PFSK-1 (cell line): ENCODE measurements around the gene THUMPD1.

ENCODE experiments used
- FOXP2 ChIP-seq: optimal IDR thresholded peaks from 2 replicates; pipeline ENCODE3; 2011; ENCODE audit warnings: borderline replicate concordance, control low read depth, inconsistent platforms; ENCODE audit not compliant: insufficient read depth; ENCODE audit errors: extremely low read length, extremely low read depth
- POLR2AphosphoS5 ChIP-seq: IDR thresholded peaks from 2 replicates; pipeline ENCODE4 v1.6.1; 2012; ENCODE audit warnings: low read depth, mild to moderate bottlenecking, control low read depth, low read length, moderate library complexity
- SIN3A ChIP-seq: IDR thresholded peaks from 2 replicates; pipeline ENCODE4 v1.6.1; 2012; ENCODE audit warnings: mild to moderate bottlenecking, low read length, moderate library complexity, borderline replicate concordance; ENCODE audit not compliant: insufficient read depth
- TAF1 ChIP-seq: IDR thresholded peaks from 2 replicates; pipeline ENCODE4 v1.6.1; 2012; ENCODE audit warnings: low read length, control low read depth, borderline replicate concordance; ENCODE audit not compliant: insufficient read depth
- TF ChIP-seq, protein P1 (sequence below), 2 experiments: IDR thresholded peaks; 2 replicates each; pipeline versions ENCODE4 v1.6.1 to v1.8.0; 2011 to 2012; ENCODE audit warnings: low read depth in 2 of 2, low read length in 2 of 2, control low read depth in 1 of 2, inconsistent platforms in 1 of 2, mild to moderate bottlenecking in 1 of 2, moderate library complexity in 1 of 2; ENCODE audit not compliant: insufficient read depth in 1 of 2

The THUMPD1 gene

DNA sequence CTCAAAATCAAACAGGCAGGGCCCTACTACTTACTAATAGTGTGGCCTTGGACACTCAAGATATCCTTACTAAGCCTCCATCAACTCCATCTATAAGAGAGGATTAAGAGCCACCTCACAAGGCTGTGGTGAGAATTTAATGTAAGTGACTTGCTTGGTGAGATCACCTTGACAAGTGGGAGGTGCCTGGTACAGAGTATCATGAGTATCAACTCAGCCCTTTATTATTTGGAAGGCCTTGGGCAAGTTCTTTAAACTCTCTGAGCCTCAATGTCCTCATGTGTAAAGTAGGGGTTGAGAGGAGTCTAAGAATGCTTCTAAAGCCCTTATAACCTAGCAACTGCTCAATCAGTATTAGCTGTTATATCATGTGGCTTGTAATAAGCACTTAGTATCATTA, 15.0 kb downstream of the THUMPD1 start:
- TF ChIP-seq SIN3A: no peak
- TF ChIP-seq FOXP2: no peak
- no peak for TF ChIP-seq TAF1
- TF ChIP-seq POLR2AphosphoS5: no peak
- TF ChIP-seq, protein P1, sequence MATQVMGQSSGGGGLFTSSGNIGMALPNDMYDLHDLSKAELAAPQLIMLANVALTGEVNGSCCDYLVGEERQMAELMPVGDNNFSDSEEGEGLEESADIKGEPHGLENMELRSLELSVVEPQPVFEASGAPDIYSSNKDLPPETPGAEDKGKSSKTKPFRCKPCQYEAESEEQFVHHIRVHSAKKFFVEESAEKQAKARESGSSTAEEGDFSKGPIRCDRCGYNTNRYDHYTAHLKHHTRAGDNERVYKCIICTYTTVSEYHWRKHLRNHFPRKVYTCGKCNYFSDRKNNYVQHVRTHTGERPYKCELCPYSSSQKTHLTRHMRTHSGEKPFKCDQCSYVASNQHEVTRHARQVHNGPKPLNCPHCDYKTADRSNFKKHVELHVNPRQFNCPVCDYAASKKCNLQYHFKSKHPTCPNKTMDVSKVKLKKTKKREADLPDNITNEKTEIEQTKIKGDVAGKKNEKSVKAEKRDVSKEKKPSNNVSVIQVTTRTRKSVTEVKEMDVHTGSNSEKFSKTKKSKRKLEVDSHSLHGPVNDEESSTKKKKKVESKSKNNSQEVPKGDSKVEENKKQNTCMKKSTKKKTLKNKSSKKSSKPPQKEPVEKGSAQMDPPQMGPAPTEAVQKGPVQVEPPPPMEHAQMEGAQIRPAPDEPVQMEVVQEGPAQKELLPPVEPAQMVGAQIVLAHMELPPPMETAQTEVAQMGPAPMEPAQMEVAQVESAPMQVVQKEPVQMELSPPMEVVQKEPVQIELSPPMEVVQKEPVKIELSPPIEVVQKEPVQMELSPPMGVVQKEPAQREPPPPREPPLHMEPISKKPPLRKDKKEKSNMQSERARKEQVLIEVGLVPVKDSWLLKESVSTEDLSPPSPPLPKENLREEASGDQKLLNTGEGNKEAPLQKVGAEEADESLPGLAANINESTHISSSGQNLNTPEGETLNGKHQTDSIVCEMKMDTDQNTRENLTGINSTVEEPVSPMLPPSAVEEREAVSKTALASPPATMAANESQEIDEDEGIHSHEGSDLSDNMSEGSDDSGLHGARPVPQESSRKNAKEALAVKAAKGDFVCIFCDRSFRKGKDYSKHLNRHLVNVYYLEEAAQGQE (IDR thresholded peaks at IDR 0.05; ENCODE audit: insufficient read depth in 1 of 2, low read depth in 2 of 2, low read length in 2 of 2): no peak

DNA sequence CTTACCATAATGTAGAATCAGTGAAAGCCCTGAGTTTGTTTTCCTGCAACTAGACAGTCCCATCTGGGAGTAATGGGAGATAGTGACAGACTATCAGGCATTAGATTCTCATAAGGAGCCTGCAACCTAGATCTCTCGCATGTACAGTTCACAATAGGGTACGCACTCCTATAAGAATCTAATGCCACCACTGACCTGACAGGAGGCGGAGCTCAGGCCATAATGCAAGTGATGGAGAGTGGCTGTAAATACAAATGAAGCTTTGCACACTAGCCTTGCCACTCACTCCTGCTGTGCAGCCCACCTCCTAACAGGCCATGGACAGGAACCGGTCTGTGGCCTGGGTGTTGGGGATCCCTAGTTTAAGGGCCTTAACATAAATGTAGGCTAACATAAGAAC, 21.4 kb downstream of the THUMPD1 start:
- TF ChIP-seq SIN3A (no peak), POLR2AphosphoS5 (no peak), FOXP2 (no peak), TAF1 (no peak)

DNA sequence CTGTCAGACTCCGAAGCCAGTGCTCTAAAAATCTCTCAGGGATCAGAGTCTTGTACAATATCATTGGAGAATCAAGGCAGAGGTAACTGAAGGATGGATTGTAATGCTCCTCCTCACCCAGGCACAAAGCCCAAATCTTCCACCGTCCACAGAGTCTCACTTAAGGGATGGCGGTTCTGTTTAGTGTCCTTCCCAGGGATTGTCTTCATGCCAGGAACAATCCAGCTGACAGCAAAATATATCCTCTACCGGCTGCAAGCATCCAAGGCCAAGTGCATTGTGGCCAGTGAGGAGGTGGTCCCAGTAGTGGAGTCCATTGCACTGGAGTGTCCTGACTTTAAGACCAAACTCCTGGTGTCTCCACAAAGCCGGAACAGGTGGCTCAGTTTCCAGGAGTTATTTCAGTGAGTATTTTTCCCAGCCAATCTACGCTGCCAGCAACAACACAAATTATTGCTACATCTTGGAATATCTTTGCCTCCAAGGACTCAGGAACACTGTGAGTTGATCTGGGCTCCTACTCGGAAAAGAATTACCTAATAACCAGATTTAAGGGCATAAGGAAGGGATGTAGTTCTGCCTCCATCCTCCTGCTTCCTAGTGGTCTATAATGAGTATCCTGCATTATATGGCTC, 30.2 kb downstream of the THUMPD1 start:
- no peak for TF ChIP-seq POLR2AphosphoS5
- TF ChIP-seq FOXP2: no peak
- TF ChIP-seq SIN3A: no peak
- TF ChIP-seq, protein P1 (IDR thresholded peaks at IDR 0.05; ENCODE audit: insufficient read depth in 1 of 2, low read depth in 2 of 2, low read length in 2 of 2): no peak
- no peak for TF ChIP-seq TAF1

DNA sequence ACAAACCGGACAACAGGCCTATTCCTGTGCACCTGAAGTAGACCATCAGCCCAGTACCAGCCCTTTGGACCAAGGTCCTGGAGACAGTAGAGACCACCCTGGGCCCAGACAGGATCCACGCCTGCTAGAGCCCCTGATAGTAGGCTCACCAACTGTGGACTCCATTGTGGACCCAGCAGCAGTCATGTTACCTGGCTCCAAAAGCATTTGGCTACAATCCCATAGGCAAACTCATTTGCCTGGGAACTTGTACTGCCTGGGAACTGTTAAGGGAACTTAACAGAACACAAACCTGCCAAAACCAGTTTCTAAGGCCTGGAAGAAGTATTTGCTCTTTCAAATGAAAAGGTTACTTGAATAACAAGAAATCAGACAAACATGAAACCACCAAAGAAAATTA, 34.2 kb downstream of the THUMPD1 start:
- TF ChIP-seq POLR2AphosphoS5 (no peak), TAF1 (no peak), SIN3A (no peak)

DNA sequence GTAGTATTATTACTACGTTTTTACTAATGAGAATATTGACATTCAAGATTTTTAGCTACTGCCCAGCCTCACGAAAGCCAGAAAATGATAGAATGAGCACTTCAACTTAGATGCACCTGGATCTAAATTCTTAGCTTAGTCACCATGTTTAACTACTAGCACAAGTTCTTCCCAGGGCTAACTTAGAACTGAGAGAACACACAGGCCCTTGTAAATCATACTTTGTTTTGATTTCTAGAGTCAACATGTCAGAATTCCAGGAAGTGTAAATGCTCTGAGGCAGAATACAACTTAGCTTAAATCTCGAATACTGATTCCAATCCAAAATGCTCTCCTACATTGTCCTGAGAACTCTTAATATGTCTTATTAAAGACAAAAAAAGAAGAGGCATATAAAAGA, 37.3 kb downstream of the THUMPD1 start:
- no peak for TF ChIP-seq TAF1
- no peak for TF ChIP-seq POLR2AphosphoS5
- TF ChIP-seq, protein P1 (IDR thresholded peaks at IDR 0.05; ENCODE audit: insufficient read depth in 1 of 2, low read depth in 2 of 2, low read length in 2 of 2): no peak
- no peak for TF ChIP-seq FOXP2
- TF ChIP-seq SIN3A: no peak

DNA sequence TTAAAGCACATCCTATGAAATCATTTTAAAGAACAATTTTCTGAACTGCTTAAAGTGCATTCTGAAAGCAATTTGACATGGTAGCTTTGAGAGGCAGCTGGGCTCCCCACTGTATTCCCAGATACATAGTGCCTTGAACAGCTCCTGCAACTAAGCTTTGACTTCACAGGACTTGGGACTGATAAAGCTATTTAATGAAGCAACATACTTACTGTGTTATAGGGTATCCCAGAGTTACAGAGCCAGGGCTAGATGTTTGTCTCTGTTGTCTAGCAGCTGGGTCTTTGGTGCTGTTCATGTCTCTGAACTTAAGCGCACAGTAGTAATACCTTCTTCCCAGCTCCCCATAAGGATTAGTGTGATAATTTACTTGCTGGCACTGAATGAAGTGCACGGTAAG, 45.0 kb downstream of the THUMPD1 start:
- TF ChIP-seq POLR2AphosphoS5 (no peak), SIN3A (no peak), FOXP2 (no peak), TAF1 (no peak)
- TF ChIP-seq, protein P1 (IDR thresholded peaks at IDR 0.05; ENCODE audit: insufficient read depth in 1 of 2, low read depth in 2 of 2, low read length in 2 of 2): no peak
